Upper lobe of left lung (tissue), 6 donors: ENCODE measurements around the gene HSPA8. TPM values are rescaled to one million over a fixed set of nuclear protein-coding genes. Genes with fewer than 3 reads are reported as not detected.

Experiments used
- ATAC-seq, 2 donors: fragments of 200-7000 bp; cut with Tn5 transposase; one replicate each; pipeline ENCODE4 v1.9.1; 2022; ENCODE audit warnings: mild to moderate bottlenecking in 2 of 2, moderate library complexity in 2 of 2; ENCODE audit not compliant: low FRiP score in 2 of 2
- DNase-seq, 2 donors: peaks; one replicate each; pipeline ENCODE4 v3.0.0-alpha.2; 2019 to 2020
- H3K27ac ChIP-seq, 4 donors: fragments of 200-600 bp; sonication (generic); one replicate each; pipeline ENCODE4 v1.5.1; 2016 to 2019
- H3K27me3 ChIP-seq, 4 donors: fragments of 200-600 bp; sonication (generic); one replicate each; pipeline ENCODE4 v1.5.1; 2017 to 2019
- H3K36me3 ChIP-seq, 4 donors: fragments of 200-600 bp; sonication (generic); one replicate each; pipeline ENCODE4 v1.5.1; 2016 to 2019
- H3K4me1 ChIP-seq, 4 donors: fragments of 200-600 bp; sonication (generic); one replicate each; pipeline ENCODE4 v1.5.1; 2018 to 2019
- H3K4me3 ChIP-seq, 4 donors: fragments of 200-600 bp; sonication (generic); one replicate each; pipeline ENCODE4 v1.5.1; 2017 to 2019; ENCODE audit warnings: mild to moderate bottlenecking in 2 of 4, moderate library complexity in 1 of 4
- H3K9me3 ChIP-seq, 4 donors: fragments of 200-600 bp; sonication (generic); one replicate each; pipeline ENCODE4 v1.5.1; 2018 to 2019
- EP300 ChIP-seq, 4 donors: sonication (generic); formaldehyde crosslinking; IDR thresholded peaks; one replicate each; pipeline ENCODE4 v1.5.1; 2017; ENCODE audit warnings: antibody characterized with exemption in 4 of 4, control low read depth in 2 of 4
- POLR2A ChIP-seq, 4 donors: fragments of 450-650 bp; IDR thresholded peaks; one replicate each; pipeline ENCODE4 v1.5.1; 2016 to 2017; ENCODE audit warnings: antibody characterized with exemption in 4 of 4, mild to moderate bottlenecking in 2 of 4
- POLR2AphosphoS5 ChIP-seq, 2 donors: sonication (generic); formaldehyde crosslinking; IDR thresholded peaks; one replicate each; pipeline ENCODE4 v1.5.1; 2017; ENCODE audit warnings: antibody characterized with exemption in 2 of 2
- WGBS, 2 donors: methylation state at CpG; one replicate each; pipeline ENCODE4 v1.1.5; 2017 to 2018; 5-methylcytosine and 5-hydroxymethylcytosine counted together
- total RNA-seq, 6 donors: library from RNA; depleted of rRNA in 4 of 6; stranded (reverse); fragments of >200 nt in 4 of 6; gene quantifications; one replicate each; pipeline versions ENCODE4 v1.1.0 to v1.2.1, GENCODE V29; 2016 to 2021
- TF ChIP-seq, protein P1 (sequence below), 6 experiments: fragments of 450-650 bp in 4 of 6; fragments of 200-600 bp in 2 of 6; sonication (generic) in 2 of 6; IDR thresholded peaks; one replicate each; pipeline ENCODE4 v1.5.1; 2016 to 2019; ENCODE audit warnings: antibody characterized with exemption in 6 of 6
- donor health status: DM: no; HTN: no; CAD: no; lungs with moderate emphysema.
- donor health status: DM: no; HTN: yes; CAD: no; lungs with severe emphysema.

HSPA8 gene
- total RNA-seq, 6 donors from 2014 or later: 261 to 942 (median 659) TPM

DNA sequence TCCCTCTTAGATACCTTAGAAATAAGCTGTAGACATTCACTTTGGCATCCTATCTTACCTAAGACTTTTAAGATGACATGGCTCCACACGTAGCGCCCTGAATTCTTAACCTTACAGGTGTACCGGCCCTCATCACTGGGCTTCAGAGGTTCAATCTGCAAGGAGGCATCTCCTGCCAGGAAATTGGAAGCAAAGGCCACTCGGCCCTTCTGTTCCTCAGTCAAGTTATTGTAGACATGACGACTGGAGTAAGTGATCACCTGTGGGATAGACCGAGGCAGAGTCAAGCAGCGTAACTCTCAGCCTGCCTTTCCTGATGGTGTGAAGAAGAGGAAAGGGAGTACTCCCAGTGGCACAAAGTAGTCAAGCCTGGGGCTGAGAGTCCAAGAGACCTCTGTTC is 22.5 kb upstream of the HSPA8 start:
- TF ChIP-seq EP300 (IDR thresholded peaks at IDR 0.05) (no peak), POLR2A (IDR thresholded peaks at IDR 0.05) (no peak), POLR2AphosphoS5 (IDR thresholded peaks at IDR 0.05) (no peak)
- TF ChIP-seq, protein P1, sequence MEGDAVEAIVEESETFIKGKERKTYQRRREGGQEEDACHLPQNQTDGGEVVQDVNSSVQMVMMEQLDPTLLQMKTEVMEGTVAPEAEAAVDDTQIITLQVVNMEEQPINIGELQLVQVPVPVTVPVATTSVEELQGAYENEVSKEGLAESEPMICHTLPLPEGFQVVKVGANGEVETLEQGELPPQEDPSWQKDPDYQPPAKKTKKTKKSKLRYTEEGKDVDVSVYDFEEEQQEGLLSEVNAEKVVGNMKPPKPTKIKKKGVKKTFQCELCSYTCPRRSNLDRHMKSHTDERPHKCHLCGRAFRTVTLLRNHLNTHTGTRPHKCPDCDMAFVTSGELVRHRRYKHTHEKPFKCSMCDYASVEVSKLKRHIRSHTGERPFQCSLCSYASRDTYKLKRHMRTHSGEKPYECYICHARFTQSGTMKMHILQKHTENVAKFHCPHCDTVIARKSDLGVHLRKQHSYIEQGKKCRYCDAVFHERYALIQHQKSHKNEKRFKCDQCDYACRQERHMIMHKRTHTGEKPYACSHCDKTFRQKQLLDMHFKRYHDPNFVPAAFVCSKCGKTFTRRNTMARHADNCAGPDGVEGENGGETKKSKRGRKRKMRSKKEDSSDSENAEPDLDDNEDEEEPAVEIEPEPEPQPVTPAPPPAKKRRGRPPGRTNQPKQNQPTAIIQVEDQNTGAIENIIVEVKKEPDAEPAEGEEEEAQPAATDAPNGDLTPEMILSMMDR (IDR thresholded peaks at IDR 0.05): no peak
- WGBS, 2 donors: 90 to 95% methylated on average over 7 of the region's 7 CpGs

DNA sequence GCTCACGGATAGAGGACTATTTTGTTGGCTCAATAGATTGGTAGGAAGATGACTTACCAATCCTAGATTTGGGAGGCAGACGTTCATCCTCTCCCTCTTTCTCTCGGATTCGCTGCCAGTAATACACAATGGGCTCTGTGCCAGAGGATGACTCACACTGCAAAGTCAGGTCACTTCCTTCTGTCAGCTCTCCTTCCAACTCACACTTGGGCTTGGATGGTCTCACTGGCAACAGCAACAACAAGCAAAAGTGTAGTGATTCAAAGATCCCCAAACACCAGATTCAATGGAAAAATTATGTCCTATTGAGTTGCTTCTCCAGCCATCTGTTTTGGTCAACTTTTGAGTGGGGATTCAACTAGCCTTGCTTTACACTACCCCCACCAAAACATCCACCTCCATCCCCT is 21.7 kb upstream of the HSPA8 start:
- H3K27ac ChIP-seq: peak overlapping the region; percentile 9 to 75 (median 44)
- peak in 1 of 2 donors; percentile 79 for DNase-seq

More for the DNA sequence above, 22.5 kb upstream of the HSPA8 start:
- Histone ChIP-seq H3K4me1 (peaks cover 0 to 11% (median 4%) of the 10 kb centered on the region in 4 donors), H3K27ac (peak overlapping the region in 1 of 4 donors; percentile 56), H3K27me3 (no peaks in the 10 kb centered on the region), H3K36me3 (no peaks in the 10 kb centered on the region), H3K4me3 (no peak overlapping the region), H3K9me3 (no peaks in the 10 kb centered on the region)
- ATAC-seq: no peak
- DNase-seq: no peak

DNA sequence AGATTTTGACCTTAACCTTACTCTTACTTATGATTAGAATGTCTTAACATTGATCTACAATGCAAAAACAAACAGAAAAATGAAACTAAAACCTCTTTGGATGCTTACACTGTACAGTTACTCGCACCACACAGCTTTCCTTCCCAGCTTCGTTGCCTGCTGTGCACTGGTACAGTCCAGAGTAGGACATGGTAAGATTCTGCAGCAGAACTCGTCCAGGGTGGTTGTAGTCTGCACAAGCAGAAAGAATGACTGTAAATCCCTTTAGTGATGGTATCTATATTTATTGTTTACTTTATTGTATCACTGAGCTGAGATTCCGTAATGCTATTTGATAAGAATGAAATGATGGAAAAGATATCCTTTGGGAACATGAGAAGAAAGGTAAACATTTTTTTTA is 21.0 kb upstream of the HSPA8 start:
- H3K27ac ChIP-seq: peak overlapping the region in 3 of 4 donors; percentile 1 to 75 (median 9)
- no peak for DNase-seq
- H3K36me3 ChIP-seq: no peaks in the 10 kb centered on the region
- H3K4me3 ChIP-seq: no peak overlapping the region
- TF ChIP-seq POLR2A (IDR thresholded peaks at IDR 0.05) (no peak), EP300 (IDR thresholded peaks at IDR 0.05) (no peak), POLR2AphosphoS5 (IDR thresholded peaks at IDR 0.05) (no peak)
- TF ChIP-seq, protein P1 (IDR thresholded peaks at IDR 0.05): no peak
- WGBS, 2 donors: 49 to 66% methylated on average over 4 of the region's 4 CpGs
- no peak for ATAC-seq
- H3K9me3 ChIP-seq: no peaks in the 10 kb centered on the region
- H3K4me1 ChIP-seq: peaks cover 0 to 11% (median 4%) of the 10 kb centered on the region in 4 donors
- no peaks in the 10 kb centered on the region for H3K27me3 ChIP-seq

More for the DNA sequence above, 21.7 kb upstream of the HSPA8 start:
- peak in 1 of 2 donors; percentile 90 for ATAC-seq
- Histone ChIP-seq H3K4me1 (peaks cover 0 to 11% (median 4%) of the 10 kb centered on the region in 4 donors), H3K4me3 (no peak overlapping the region), H3K9me3 (no peaks in the 10 kb centered on the region), H3K36me3 (no peaks in the 10 kb centered on the region), H3K27me3 (no peaks in the 10 kb centered on the region)
- no peak for TF ChIP-seq POLR2A (IDR thresholded peaks at IDR 0.05)
- peak in 1 of 4 donors; percentile 30 for TF ChIP-seq EP300 (IDR thresholded peaks at IDR 0.05)
- TF ChIP-seq POLR2AphosphoS5 (IDR thresholded peaks at IDR 0.05): peak in 1 of 2 donors; percentile 80
- WGBS, 2 donors: 24 to 26% methylated on average over 4 of the region's 4 CpGs

DNA sequence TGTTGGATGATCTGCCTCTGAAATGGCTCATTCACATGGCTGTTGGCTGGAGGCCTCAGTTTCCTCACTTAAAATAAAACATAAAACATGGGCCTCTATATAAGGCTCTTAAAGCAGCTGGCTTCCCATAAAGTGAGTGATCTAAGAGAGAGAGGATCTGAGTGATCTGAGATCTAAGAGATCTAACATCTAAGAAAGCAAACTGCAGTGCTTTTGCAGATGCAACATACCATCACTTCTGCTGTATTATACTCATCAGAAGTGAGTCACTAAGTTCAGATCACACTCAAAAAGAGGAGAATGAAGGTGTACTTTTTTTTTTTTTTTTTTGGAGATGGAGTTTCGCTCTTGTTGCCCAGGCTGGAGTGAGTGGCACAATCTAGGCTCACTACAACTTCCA is 18.1 kb upstream of the HSPA8 start:
- Histone ChIP-seq H3K4me3 (no peak overlapping the region), H3K4me1 (peaks cover 0 to 11% (median 3%) of the 10 kb centered on the region in 4 donors), H3K36me3 (peaks cover 0 to 3% (median 0%) of the 10 kb centered on the region in 4 donors), H3K27me3 (no peaks in the 10 kb centered on the region), H3K9me3 (no peaks in the 10 kb centered on the region), H3K27ac (no peak overlapping the region)
- TF ChIP-seq POLR2AphosphoS5 (IDR thresholded peaks at IDR 0.05) (no peak), POLR2A (IDR thresholded peaks at IDR 0.05) (no peak), EP300 (IDR thresholded peaks at IDR 0.05) (no peak)
- TF ChIP-seq, protein P1 (IDR thresholded peaks at IDR 0.05): no peak
- 100% methylated on average over 1 of the region's 1 CpG for WGBS, 2 donors
- no peak for DNase-seq
- no peak for ATAC-seq

DNA sequence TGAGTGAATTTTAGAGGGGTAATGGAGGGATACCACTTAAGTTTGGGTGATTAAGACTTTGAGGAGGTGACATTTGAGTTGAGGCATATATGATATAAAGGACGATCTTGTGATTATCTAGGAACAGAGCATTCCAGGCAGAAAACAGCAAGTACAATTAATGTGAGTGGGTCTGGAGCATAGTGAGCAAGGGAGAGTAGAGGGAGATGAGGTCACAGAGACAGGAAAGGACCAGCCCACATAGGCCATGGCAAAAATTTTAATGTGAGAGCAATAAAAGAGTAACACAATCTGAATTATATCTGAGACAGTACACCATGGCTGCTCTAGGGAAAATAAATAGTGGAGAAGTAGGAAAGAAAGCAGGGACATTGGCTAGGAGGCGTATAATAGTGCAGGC is 14.5 kb upstream of the HSPA8 start:
- Histone ChIP-seq H3K9me3 (no peaks in the 10 kb centered on the region), H3K27ac (no peak overlapping the region), H3K4me3 (no peak overlapping the region), H3K4me1 (peaks cover 0 to 9% (median 0%) of the 10 kb centered on the region in 4 donors), H3K27me3 (no peaks in the 10 kb centered on the region), H3K36me3 (peaks cover 0 to 3% (median 0%) of the 10 kb centered on the region in 4 donors)
- DNase-seq (no peak), ATAC-seq (no peak)
- WGBS, 2 donors: 89 to 93% methylated on average over 2 of the region's 2 CpGs
- no peak for TF ChIP-seq POLR2AphosphoS5 (IDR thresholded peaks at IDR 0.05)
- TF ChIP-seq POLR2A (IDR thresholded peaks at IDR 0.05): no peak
- TF ChIP-seq, protein P1 (IDR thresholded peaks at IDR 0.05): no peak
- TF ChIP-seq EP300 (IDR thresholded peaks at IDR 0.05): no peak
